Neural cell (in vitro differentiated cells): ENCODE data around the gene ARHGEF11.

Experiments used
- EP300 ChIP-seq: fragments of 450-650 bp; conservative IDR thresholded peaks from 2 replicates; pipeline ENCODE4 v1.6.1; 2014; ENCODE audit warnings: antibody characterized with exemption, mild to moderate bottlenecking, moderate library complexity; ENCODE audit not compliant: poor library complexity, severe bottlenecking
- EZH2 ChIP-seq: fragments of 200-600, 300-800 bp; shearing (Covaris generic), sonication (generic); IDR thresholded peaks from 2 replicates; pipeline ENCODE4 v1.6.1; 2014; ENCODE audit warnings: antibody characterized with exemption, low read length, borderline replicate concordance, mild to moderate bottlenecking; ENCODE audit not compliant: insufficient read depth, poor library complexity, severe bottlenecking
- MXI1 ChIP-seq: fragments of 450-650 bp; conservative IDR thresholded peaks from 2 replicates; pipeline ENCODE4 v1.6.1; 2014; ENCODE audit warnings: antibody characterized with exemption, mild to moderate bottlenecking; ENCODE audit not compliant: poor library complexity, severe bottlenecking
- POLR2AphosphoS5 ChIP-seq: IDR thresholded peaks from 2 replicates; pipeline ENCODE4 v1.6.1; 2012
- RAD21 ChIP-seq: fragments of 450-650 bp; conservative IDR thresholded peaks from 2 replicates; pipeline ENCODE4 v1.6.1; 2014; ENCODE audit warnings: antibody characterized with exemption, mild to moderate bottlenecking, moderate library complexity
- SMC3 ChIP-seq: fragments of 450-650 bp; conservative IDR thresholded peaks from 2 replicates; pipeline ENCODE4 v1.6.1; 2014; ENCODE audit warnings: antibody characterized with exemption, mild to moderate bottlenecking, moderate library complexity; ENCODE audit not compliant: poor library complexity
- TAF1 ChIP-seq: IDR thresholded peaks from 2 replicates; pipeline ENCODE4 v1.6.1; 2012; ENCODE audit warnings: low read depth
- TF ChIP-seq, protein P1 (sequence below): fragments of 450-650 bp; IDR thresholded peaks from 2 replicates; pipeline ENCODE4 v1.5.1; 2014; ENCODE audit warnings: antibody characterized with exemption, mild to moderate bottlenecking, moderate library complexity; ENCODE audit not compliant: poor library complexity, severe bottlenecking
- TF ChIP-seq, protein P2 (sequence below): IDR thresholded peaks from 2 replicates; pipeline ENCODE4 v1.6.1; 2012; ENCODE audit warnings: borderline replicate concordance

- TF ChIP-seq, protein P1, sequence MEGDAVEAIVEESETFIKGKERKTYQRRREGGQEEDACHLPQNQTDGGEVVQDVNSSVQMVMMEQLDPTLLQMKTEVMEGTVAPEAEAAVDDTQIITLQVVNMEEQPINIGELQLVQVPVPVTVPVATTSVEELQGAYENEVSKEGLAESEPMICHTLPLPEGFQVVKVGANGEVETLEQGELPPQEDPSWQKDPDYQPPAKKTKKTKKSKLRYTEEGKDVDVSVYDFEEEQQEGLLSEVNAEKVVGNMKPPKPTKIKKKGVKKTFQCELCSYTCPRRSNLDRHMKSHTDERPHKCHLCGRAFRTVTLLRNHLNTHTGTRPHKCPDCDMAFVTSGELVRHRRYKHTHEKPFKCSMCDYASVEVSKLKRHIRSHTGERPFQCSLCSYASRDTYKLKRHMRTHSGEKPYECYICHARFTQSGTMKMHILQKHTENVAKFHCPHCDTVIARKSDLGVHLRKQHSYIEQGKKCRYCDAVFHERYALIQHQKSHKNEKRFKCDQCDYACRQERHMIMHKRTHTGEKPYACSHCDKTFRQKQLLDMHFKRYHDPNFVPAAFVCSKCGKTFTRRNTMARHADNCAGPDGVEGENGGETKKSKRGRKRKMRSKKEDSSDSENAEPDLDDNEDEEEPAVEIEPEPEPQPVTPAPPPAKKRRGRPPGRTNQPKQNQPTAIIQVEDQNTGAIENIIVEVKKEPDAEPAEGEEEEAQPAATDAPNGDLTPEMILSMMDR = no peak
- no peak for TF ChIP-seq EZH2
- TF ChIP-seq EP300 = no peak
- TF ChIP-seq, protein P2, sequence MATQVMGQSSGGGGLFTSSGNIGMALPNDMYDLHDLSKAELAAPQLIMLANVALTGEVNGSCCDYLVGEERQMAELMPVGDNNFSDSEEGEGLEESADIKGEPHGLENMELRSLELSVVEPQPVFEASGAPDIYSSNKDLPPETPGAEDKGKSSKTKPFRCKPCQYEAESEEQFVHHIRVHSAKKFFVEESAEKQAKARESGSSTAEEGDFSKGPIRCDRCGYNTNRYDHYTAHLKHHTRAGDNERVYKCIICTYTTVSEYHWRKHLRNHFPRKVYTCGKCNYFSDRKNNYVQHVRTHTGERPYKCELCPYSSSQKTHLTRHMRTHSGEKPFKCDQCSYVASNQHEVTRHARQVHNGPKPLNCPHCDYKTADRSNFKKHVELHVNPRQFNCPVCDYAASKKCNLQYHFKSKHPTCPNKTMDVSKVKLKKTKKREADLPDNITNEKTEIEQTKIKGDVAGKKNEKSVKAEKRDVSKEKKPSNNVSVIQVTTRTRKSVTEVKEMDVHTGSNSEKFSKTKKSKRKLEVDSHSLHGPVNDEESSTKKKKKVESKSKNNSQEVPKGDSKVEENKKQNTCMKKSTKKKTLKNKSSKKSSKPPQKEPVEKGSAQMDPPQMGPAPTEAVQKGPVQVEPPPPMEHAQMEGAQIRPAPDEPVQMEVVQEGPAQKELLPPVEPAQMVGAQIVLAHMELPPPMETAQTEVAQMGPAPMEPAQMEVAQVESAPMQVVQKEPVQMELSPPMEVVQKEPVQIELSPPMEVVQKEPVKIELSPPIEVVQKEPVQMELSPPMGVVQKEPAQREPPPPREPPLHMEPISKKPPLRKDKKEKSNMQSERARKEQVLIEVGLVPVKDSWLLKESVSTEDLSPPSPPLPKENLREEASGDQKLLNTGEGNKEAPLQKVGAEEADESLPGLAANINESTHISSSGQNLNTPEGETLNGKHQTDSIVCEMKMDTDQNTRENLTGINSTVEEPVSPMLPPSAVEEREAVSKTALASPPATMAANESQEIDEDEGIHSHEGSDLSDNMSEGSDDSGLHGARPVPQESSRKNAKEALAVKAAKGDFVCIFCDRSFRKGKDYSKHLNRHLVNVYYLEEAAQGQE = no peak
- TF ChIP-seq POLR2AphosphoS5 = no peak
- TF ChIP-seq TAF1 = no peak
- TF ChIP-seq SMC3 = no peak
- TF ChIP-seq RAD21 = no peak
- TF ChIP-seq MXI1 = no peak
Measured at GRCh38 chr1:157033357-157033876, 12.1 kb downstream of the ARHGEF11 start.
